Peyer's patch (tissue), 4 donors: ENCODE measurements around the gene DHRS3. TPM values are rescaled to one million over a fixed set of nuclear protein-coding genes. Genes with fewer than 3 reads are reported as not detected.
"Not testable (repeated sequence)": the region's sequence is repeated elsewhere in the genome, so short reads cannot be mapped to it uniquely, and the experiment has no call there.

Experiments
- DNase-seq, 3 donors: peaks; one replicate each; pipeline ENCODE4 v3.0.0-alpha.2; 2017 to 2019
- H3K27ac ChIP-seq, 4 donors: fragments of 200-600 bp; sonication (generic); one replicate each; pipeline ENCODE4 v1.5.1; 2016 to 2019
- H3K27me3 ChIP-seq, 2 donors: fragments of 200-600 bp; sonication (generic); one replicate each; pipeline ENCODE4 v1.5.1; 2019
- H3K36me3 ChIP-seq, 3 donors: fragments of 200-600 bp; sonication (generic); one replicate each; pipeline ENCODE4 v1.5.1; 2016 to 2019
- H3K4me1 ChIP-seq, 4 donors: fragments of 200-600 bp; sonication (generic); one replicate each; pipeline ENCODE4 v1.5.1; 2016 to 2019
- H3K4me3 ChIP-seq, 4 donors: fragments of 200-600 bp; sonication (generic); 1 replicate in 3 of 4; 2 replicates in 1 of 4; pipeline ENCODE4 v1.5.1; 2016 to 2019; ENCODE audit warnings: mild to moderate bottlenecking in 1 of 4
- H3K9me3 ChIP-seq, 4 donors: fragments of 200-600 bp; sonication (generic); one replicate each; pipeline ENCODE4 v1.5.1; 2016 to 2019; ENCODE audit warnings: mild to moderate bottlenecking in 1 of 4
- POLR2A ChIP-seq, 2 donors: fragments of 450-650 bp; IDR thresholded peaks; one replicate each; pipeline ENCODE4 v1.5.1; 2017; ENCODE audit warnings: antibody characterized with exemption in 2 of 2, mild to moderate bottlenecking in 2 of 2, moderate library complexity in 2 of 2
- total RNA-seq, 4 donors: library from RNA; depleted of rRNA; stranded (reverse); fragments of >200 nt; gene quantifications; one replicate each; pipeline ENCODE4 v1.1.0, GENCODE V29; 2016
- TF ChIP-seq, protein P1 (sequence below), 6 experiments: fragments of 450-650 bp in 4 of 6; fragments of 200-600 bp in 2 of 6; sonication (generic) in 1 of 6; IDR thresholded peaks; one replicate each; pipeline ENCODE4 v1.5.1; 2017 to 2019; ENCODE audit warnings: antibody characterized with exemption in 6 of 6, mild to moderate bottlenecking in 3 of 6, moderate library complexity in 1 of 6

The DHRS3 gene
- total RNA-seq, 4 donors from 2014 or later: 34.7 to 179 (median 108) TPM

DNA sequence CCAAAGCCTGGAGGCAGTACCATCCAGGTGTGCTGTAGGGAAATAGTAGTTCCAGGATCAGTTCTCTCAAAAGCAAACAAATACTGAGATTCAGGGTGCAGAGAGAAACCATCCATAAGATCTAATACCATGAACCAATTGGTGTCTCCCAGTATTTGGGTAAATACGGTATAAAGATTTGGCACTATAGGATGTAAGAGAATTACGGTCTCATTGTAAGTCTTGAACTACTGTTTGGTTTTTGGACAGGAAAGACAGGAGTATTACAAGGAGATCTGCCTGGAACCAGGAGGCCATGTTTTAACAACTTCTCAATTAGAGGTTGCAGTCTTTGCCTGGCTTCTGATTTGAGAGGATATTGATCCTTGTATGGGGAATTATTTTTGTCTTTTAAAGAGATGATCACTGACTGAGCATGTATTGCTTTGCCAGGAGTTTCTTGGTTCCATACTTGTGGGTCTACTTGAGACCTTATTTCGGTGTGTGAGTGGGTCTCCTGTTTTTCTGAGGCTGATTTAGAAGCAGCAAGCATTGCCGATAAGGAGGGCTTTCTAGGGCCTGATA, 36.1 kb upstream of the DHRS3 start:
- no peaks in the 10 kb centered on the region for H3K9me3 ChIP-seq
- H3K4me3 ChIP-seq: no peak overlapping the region
- H3K4me1 ChIP-seq: no peaks in the 10 kb centered on the region
- TF ChIP-seq POLR2A (IDR thresholded peaks at IDR 0.05): no peak
- TF ChIP-seq, protein P1, sequence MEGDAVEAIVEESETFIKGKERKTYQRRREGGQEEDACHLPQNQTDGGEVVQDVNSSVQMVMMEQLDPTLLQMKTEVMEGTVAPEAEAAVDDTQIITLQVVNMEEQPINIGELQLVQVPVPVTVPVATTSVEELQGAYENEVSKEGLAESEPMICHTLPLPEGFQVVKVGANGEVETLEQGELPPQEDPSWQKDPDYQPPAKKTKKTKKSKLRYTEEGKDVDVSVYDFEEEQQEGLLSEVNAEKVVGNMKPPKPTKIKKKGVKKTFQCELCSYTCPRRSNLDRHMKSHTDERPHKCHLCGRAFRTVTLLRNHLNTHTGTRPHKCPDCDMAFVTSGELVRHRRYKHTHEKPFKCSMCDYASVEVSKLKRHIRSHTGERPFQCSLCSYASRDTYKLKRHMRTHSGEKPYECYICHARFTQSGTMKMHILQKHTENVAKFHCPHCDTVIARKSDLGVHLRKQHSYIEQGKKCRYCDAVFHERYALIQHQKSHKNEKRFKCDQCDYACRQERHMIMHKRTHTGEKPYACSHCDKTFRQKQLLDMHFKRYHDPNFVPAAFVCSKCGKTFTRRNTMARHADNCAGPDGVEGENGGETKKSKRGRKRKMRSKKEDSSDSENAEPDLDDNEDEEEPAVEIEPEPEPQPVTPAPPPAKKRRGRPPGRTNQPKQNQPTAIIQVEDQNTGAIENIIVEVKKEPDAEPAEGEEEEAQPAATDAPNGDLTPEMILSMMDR (IDR thresholded peaks at IDR 0.05): no peak
- no peaks in the 10 kb centered on the region for H3K27me3 ChIP-seq
- H3K27ac ChIP-seq: no peak overlapping the region
- H3K36me3 ChIP-seq: no peaks in the 10 kb centered on the region
- no peak for DNase-seq

DNA sequence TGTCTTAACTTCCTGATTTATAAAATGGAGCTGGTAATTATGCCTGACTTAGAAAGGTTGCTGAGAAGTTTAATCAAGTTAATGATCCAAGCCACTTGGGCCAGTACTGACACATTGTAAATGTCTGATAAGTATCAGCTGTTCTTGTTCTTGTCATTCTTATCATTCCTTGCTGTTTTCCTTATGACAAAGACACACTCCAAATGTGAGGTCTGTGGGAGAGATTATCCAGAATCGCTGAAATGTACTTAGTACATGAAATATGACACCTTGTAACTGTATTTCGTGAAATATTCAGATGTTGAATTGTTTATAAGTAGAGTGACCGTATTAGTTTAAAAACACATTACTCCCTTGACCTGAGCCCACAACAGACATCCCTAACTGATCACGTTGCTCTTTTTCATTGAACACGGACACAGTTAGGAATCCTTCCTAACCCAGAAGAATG, 32.0 kb upstream of the DHRS3 start:
- H3K9me3 ChIP-seq: no peaks in the 10 kb centered on the region
- no peaks in the 10 kb centered on the region for H3K4me1 ChIP-seq
- DNase-seq: no peak
- no peaks in the 10 kb centered on the region for H3K27me3 ChIP-seq
- TF ChIP-seq, protein P1 (IDR thresholded peaks at IDR 0.05): no peak
- TF ChIP-seq POLR2A (IDR thresholded peaks at IDR 0.05): no peak
- no peaks in the 10 kb centered on the region for H3K36me3 ChIP-seq
- H3K27ac ChIP-seq: no peak overlapping the region
- no peak overlapping the region for H3K4me3 ChIP-seq

DNA sequence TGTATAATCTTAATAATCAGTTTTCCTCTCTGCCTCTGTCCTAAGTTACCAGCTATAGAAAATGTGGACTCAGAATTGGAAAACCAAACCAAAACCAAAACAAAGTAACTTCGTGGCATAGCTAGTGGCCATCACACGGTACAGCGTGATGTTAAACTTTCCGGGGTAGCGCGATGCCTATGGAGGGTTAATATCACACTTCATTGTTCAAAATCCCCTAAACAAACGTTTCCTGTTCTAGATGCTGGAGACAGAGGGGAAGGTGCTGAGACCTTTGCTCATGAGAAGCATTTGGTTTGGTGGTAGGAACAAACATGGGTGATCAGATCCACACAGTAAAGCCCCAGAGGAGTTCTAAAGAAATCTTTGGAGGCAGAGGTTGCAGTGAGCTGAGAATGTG, 30.7 kb upstream of the DHRS3 start:
- Histone ChIP-seq H3K4me1 (no peaks in the 10 kb centered on the region), H3K27me3 (no peaks in the 10 kb centered on the region), H3K36me3 (no peaks in the 10 kb centered on the region), H3K27ac (no peak overlapping the region), H3K9me3 (no peaks in the 10 kb centered on the region), H3K4me3 (no peak overlapping the region)
- DNase-seq: no peak
- no peak for TF ChIP-seq POLR2A (IDR thresholded peaks at IDR 0.05)
- TF ChIP-seq, protein P1 (IDR thresholded peaks at IDR 0.05): no peak

DNA sequence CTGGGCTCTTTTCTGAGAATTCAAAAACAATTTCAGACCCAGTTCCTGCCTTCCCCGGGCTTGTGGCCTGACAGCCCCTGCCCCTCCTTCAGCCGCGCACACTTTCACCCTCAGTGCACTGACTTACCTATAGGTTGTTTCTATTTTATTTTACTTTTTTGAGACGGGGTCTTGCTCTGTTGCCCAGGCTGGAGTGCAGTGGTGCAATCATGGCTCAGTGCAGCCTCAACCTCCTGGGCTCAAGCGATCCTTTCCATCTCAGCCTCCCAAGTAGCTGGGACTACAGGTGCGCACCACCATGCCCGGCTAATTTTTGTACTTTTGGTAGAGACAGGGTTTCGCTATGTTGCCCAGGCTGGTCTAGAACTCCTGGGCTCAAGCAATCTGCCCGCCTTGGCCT, 27.4 kb upstream of the DHRS3 start:
- not testable (repeated sequence) for H3K27ac ChIP-seq, H3K4me3 ChIP-seq, H3K27me3 ChIP-seq, H3K4me1 ChIP-seq, H3K36me3 ChIP-seq, DNase-seq, H3K9me3 ChIP-seq

DNA sequence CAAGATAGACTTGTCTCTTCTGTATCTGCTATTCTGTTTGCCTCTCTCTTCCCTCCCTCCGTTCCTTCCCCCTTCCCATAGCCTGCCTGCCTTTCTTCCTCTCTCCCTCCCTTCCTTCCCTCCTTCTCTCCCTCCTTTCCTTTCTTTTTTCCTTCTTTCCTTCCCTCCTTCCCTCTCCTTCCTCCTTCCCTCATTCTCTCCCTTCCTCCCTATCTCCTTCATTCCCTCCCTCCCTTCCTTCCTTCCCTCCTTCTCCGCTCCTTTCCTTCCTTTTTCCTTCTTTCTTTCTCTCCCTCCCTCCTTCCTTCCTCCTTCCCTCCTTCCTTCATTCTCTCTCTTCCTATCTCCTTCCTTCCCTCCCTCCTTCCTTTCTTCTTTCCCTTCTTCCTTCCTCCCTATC, 26.8 kb upstream of the DHRS3 start:
- no peak for TF ChIP-seq POLR2A (IDR thresholded peaks at IDR 0.05)
- TF ChIP-seq, protein P1 (IDR thresholded peaks at IDR 0.05): no peak
- no peaks in the 10 kb centered on the region for H3K36me3 ChIP-seq
- H3K9me3 ChIP-seq: peaks cover 0 to 9% (median 3%) of the 10 kb centered on the region in 4 donors
- no peak for DNase-seq
- H3K4me1 ChIP-seq: no peaks in the 10 kb centered on the region
- no peaks in the 10 kb centered on the region for H3K27me3 ChIP-seq
- H3K4me3 ChIP-seq: no peak overlapping the region
- no peak overlapping the region for H3K27ac ChIP-seq

DNA sequence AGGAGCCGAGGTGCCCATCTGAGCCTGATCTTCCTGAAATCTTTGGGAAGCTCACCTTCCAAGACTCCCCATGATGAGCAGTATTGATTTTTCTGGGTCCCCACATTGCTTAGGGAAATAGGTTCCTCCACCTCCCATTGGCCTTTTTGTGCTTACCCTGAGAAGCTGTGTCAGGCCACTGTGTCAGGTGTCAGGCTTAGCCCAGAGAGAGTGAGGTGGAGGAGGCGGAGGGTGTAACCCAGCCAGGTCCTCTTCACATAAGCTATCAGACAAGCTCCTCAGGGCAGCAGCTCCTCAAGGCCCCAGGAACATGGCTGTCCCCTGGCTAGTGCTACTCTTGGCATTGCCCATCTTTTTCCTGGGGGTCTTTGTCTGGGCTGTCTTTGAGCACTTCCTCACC, 26.2 kb upstream of the DHRS3 start:
- peaks cover 0 to 15% (median 5%) of the 10 kb centered on the region in 4 donors for H3K9me3 ChIP-seq
- H3K4me3 ChIP-seq: no peak overlapping the region
- no peak for DNase-seq
- H3K4me1 ChIP-seq: no peaks in the 10 kb centered on the region
- H3K27ac ChIP-seq: no peak overlapping the region
- TF ChIP-seq POLR2A (IDR thresholded peaks at IDR 0.05): no peak
- TF ChIP-seq, protein P1 (IDR thresholded peaks at IDR 0.05): no peak
- H3K36me3 ChIP-seq: no peaks in the 10 kb centered on the region
- H3K27me3 ChIP-seq: no peaks in the 10 kb centered on the region
